ENCODE data around the gene ITGB1BP2. TPM values are rescaled to one million over a fixed set of nuclear protein-coding genes. Genes with fewer than 3 reads are reported as not detected.
"Not testable (repeated sequence)": the region's sequence is repeated elsewhere in the genome, so short reads cannot be mapped to it uniquely, and the experiment has no call there.

Gene ITGB1BP2
- total RNA-seq, 3 donors from 2014 or later, result 1.0 to 1.6 TPM; not detected in 1

- no peak for DNase-seq (ENCODE audit: low spot score in 2 of 2)
- intact Hi-C loops (cut with DNase I; ENCODE audit: low total_unique reads), result no loop called here
- no peak for TF ChIP-seq CTCF (IDR thresholded peaks at IDR 0.05)
- H3K4me3 ChIP-seq, result no peak overlapping the region
- no peaks in the 10 kb centered on the region for H3K4me1 ChIP-seq
- peaks cover 0 to 14% of the 10 kb centered on the region in 2 donors for H3K27me3 ChIP-seq
- peaks cover 4% of the 10 kb centered on the region for H3K36me3 ChIP-seq
- no peak overlapping the region for H3K27ac ChIP-seq
- H3K9me3 ChIP-seq, result no peaks in the 10 kb centered on the region
Observed at GRCh38 chrX:71292669-71293365, 8.7 kb upstream of the ITGB1BP2 start.

- Histone ChIP-seq H3K9me3 (no peaks in the 10 kb centered on the region), H3K36me3 (peaks cover 4% of the 10 kb centered on the region), H3K27me3 (peaks cover 0 to 24% of the 10 kb centered on the region in 2 donors), H3K27ac (no peak overlapping the region), H3K4me1 (no peaks in the 10 kb centered on the region), H3K4me3 (no peak overlapping the region)
- no peak for DNase-seq (ENCODE audit: low spot score in 2 of 2)
- TF ChIP-seq POLR2A (IDR thresholded peaks at IDR 0.05), result no peak
- TF ChIP-seq POLR2AphosphoS5 (IDR thresholded peaks at IDR 0.05), result no peak
- no peak for TF ChIP-seq CTCF (IDR thresholded peaks at IDR 0.05)
- intact Hi-C loops (cut with DNase I; ENCODE audit: low total_unique reads), result no loop called here
Observed at GRCh38 chrX:71296806-71297205, 4.7 kb upstream of the ITGB1BP2 start.

- H3K4me1 ChIP-seq, result no peaks in the 10 kb centered on the region
- no peak overlapping the region for H3K27ac ChIP-seq
- no peak overlapping the region for H3K4me3 ChIP-seq
- intact Hi-C loops (cut with DNase I; ENCODE audit: low total_unique reads), result no loop called here
- H3K36me3 ChIP-seq, result peaks cover 4% of the 10 kb centered on the region
- H3K9me3 ChIP-seq, result no peaks in the 10 kb centered on the region
- TF ChIP-seq POLR2AphosphoS5 (IDR thresholded peaks at IDR 0.05) (no peak), POLR2A (IDR thresholded peaks at IDR 0.05) (no peak), CTCF (IDR thresholded peaks at IDR 0.05) (no peak)
- peaks cover 0 to 24% of the 10 kb centered on the region in 2 donors for H3K27me3 ChIP-seq
- DNase-seq (ENCODE audit: low spot score in 2 of 2), result no peak
Observed at GRCh38 chrX:71298119-71298518, 3.4 kb upstream of the ITGB1BP2 start.

GRCh38 chrX:71300064-71300463, 1.5 kb upstream of the ITGB1BP2 start:
- H3K27ac ChIP-seq; H3K36me3 ChIP-seq; H3K9me3 ChIP-seq; H3K4me1 ChIP-seq; H3K4me3 ChIP-seq; DNase-seq (ENCODE audit: low spot score in 2 of 2); intact Hi-C loops (cut with DNase I; ENCODE audit: low total_unique reads): not testable (repeated sequence)
- peaks cover 0 to 31% of the 10 kb centered on the region in 2 donors for H3K27me3 ChIP-seq

DNA sequence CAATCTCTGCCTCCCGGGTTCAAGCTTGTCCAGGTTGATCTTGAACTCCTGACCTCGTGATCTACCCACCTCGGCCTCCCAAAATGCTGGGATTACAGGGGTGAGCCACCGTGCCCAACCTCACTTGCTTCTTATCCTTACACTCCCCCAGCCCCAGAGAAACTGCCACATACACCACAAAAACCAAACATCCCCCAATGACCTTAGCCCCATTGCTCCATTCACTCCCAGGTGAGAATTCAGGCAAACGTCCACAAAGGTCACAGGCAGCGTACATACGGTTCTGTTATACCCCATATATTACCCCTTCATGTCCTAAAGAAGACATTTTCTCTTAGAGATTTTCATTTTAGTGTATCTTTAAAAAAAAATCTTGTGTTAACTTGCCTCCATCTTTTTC, 1.1 kb upstream of the ITGB1BP2 start:
- H3K4me3 ChIP-seq; H3K9me3 ChIP-seq; H3K27ac ChIP-seq; DNase-seq (ENCODE audit: low spot score in 2 of 2); intact Hi-C loops (cut with DNase I; ENCODE audit: low total_unique reads); H3K4me1 ChIP-seq; H3K36me3 ChIP-seq: not testable (repeated sequence)
- peaks cover 0 to 31% of the 10 kb centered on the region in 2 donors for H3K27me3 ChIP-seq

DNA sequence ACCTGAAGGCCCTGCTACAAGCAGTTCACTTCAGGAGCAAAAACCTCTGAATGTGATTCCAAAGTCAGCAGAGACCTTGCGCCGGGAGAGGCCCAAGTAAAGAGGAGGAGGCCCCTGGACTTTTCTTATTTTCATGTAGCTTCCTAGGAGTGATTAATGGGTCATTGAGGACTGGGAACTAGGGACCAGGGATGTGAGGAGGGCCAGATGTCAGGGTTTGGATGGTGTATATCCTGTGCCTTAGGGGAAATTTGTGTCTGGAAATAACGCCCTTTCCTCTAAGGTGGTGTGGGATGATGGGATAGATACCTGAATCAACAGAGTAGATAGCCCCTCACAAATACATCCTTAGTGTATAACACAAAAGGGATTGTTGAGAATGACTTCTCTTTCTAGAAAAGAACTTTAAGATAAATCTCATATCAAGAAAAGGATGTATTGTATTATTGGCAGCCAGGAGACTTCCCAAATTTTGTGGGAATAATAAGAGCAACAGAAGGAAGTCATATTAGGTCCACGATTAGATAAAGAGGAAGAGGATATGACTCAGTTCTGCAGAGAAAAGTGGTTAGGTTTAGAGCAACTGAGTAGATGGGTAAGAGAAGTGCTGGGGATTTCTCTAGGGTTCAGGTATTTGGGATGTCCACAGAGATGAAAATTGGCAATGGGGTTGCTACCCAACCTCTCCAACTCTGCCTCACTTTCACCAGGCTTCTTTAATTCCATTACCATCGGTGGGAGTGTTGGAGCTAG, 1.1 kb downstream of the ITGB1BP2 start:
- Histone ChIP-seq H3K9me3 (no peaks in the 10 kb centered on the region), H3K4me3 (no peak overlapping the region), H3K36me3 (no peaks in the 10 kb centered on the region), H3K27me3 (peaks cover 0 to 30% of the 10 kb centered on the region in 2 donors), H3K27ac (no peak overlapping the region), H3K4me1 (no peaks in the 10 kb centered on the region)
- no peak for TF ChIP-seq POLR2AphosphoS5 (IDR thresholded peaks at IDR 0.05)
- TF ChIP-seq CTCF (IDR thresholded peaks at IDR 0.05), result no peak
- TF ChIP-seq POLR2A (IDR thresholded peaks at IDR 0.05), result no peak
- DNase-seq (ENCODE audit: low spot score in 2 of 2), result no peak
- intact Hi-C loops (cut with DNase I; ENCODE audit: low total_unique reads), result no loop called here
